ENCODE results near the gene MRAS.

Gene MRAS

DNA sequence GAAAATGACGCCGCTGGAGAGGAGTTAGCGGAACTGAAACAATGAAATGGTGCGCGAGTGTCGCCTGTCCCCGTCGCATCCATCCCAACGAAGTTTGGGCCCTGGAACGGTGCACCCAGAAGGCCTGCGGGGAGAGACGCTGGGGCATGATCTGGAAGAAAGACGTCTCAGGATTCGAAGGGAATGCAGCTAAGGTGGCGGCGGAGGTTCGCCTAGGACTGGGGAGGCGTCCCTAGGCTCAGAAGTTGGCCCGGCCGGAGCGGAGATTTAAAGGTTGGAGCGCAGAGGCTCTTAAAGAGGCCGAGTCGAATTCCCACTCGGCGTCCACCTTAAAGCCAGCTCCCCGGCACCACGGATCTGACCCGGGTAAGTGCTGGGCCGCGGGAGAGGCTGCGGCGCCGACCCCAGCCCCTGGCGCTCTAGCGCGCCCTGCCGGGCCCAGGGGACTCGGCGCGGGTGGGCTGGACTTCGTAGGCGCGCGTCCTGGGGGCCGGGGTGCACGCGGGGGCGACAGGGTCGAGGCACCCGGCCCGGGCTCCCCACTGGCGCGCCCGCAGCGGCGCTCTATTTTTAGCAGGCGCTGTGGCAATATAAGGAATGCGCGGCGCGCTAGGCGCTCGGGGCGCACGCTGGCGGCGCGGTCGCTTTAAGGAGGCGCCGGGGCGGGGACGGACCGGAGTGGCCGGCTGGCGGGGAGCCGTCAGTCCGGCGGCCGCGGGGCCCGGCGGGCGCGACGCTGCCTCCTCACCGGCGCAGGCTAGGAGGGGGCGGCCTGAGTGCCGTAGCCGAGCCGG is at the start of gene MRAS:
Gene MRAS, plus strand, starts transcription at position 620 of the 794 bp plus-strand sequence. CDS start 24,305 bp downstream, outside the sequence.
- peak; percentile 60 to 63 for DNase-seq
- no peak for TF ChIP-seq GATA1 (IDR thresholded peaks at IDR 0.05; ENCODE audit: low read depth, low read length)
- no peak for TF ChIP-seq POLR2A (IDR thresholded peaks at IDR 0.05; ENCODE audit: low read length)

DNA sequence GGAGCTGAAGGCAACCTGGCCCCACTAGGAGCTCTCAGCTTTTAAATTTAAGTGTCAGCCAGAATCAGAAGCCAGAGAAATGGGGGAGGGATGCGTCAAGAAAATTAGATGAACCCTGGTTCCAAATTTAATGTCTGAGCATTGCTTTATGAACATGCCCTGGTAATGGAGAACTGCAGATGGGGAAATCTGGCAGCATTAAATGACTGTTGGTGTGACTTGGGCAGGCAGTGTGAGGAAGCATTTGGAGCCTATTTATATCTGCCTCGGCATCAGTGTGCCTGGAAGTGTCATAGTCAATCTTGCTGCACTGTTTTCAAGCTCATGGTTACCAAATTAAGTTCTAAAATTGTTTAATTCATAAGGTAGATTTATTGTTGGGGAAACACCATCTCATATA is 47.7 kb upstream of the MRAS start:
- DNase-seq: no peak
- TF ChIP-seq GATA1 (IDR thresholded peaks at IDR 0.05; ENCODE audit: low read depth, low read length) (no peak), POLR2A (IDR thresholded peaks at IDR 0.05; ENCODE audit: low read length) (no peak)

DNA sequence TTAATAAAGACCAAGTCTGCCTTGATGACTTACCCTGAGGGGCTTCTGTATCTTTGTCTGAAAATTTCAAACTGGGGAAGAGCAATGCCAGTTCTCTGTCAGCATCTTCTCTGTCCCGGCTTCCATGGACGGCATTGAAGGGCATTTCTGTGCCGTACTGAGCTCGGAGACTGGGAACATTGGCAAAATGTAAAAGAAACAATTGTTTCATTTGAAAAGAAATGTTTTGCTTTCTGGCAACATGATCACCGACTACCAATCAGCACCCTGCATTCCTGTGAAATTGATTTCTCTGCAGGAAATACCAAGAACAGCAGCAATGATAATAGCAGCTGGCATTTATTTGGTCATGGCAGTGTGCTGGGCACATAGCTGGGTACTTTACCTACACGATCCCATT is 44.9 kb upstream of the MRAS start:
- no peak for TF ChIP-seq POLR2A (IDR thresholded peaks at IDR 0.05; ENCODE audit: low read length)
- no peak for TF ChIP-seq GATA1 (IDR thresholded peaks at IDR 0.05; ENCODE audit: low read depth, low read length)
- no peak for DNase-seq

DNA sequence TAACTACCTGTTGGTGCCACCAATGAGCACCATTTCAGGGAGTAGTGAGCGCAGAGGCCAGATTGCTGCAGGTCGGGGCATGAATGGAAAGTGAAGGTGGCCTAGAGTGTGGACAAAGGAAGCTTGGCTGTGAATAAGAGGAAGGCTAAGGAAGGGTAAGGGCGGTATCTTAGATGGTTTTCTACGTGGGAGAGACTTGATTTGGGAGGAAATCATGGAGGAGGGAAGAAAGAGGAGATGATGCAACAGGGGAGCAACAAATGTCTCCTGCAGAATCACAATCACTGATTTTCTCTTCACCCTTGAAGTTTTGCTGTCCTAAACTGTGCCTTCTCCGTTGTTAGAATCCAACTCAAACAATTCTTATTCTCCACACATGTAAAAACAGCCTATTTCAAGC is 40.5 kb upstream of the MRAS start:
- no peak for DNase-seq
- TF ChIP-seq POLR2A (IDR thresholded peaks at IDR 0.05; ENCODE audit: low read length) (no peak), GATA1 (IDR thresholded peaks at IDR 0.05; ENCODE audit: low read depth, low read length) (no peak)

DNA sequence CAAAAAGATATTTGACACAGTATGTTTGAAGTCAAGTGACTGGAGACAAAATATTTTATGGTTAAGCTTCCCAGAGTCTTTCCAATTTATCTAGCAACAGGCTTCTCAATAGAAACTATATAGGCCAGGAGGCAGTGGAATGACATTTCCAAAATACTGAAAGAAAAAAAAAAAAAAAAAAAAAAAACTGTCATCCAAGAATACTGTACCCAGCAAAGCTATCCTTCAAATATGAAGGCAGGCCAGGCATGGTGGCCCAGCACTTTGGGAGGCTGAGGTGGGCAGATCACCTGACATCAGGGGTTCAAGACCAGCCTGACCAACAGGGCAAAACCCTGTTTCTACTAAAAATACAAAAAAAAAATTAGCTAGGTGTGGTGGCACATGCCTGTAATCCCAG is 39.6 kb upstream of the MRAS start:
- DNase-seq: no peak
- TF ChIP-seq GATA1 (IDR thresholded peaks at IDR 0.05; ENCODE audit: low read depth, low read length) (no peak), POLR2A (IDR thresholded peaks at IDR 0.05; ENCODE audit: low read length) (no peak)

DNA sequence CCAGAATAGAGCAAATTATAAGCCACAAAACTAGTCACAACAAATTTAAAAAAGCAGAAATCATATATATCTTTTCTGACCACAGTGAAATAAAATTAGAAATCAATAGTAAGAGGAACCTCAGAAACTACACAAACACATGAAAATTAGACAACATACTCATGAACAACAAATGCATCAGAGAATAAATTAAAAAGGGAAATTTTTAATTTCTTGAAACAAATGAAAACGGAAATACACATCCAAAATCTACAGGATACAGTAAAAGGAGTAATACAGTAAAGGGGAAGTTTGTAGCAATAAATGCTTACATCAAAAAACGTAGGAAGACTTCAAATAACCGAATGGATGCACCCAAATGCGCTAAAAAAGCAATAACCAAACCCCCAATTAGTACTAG is 37.9 kb upstream of the MRAS start:
- DNase-seq: no peak

DNA sequence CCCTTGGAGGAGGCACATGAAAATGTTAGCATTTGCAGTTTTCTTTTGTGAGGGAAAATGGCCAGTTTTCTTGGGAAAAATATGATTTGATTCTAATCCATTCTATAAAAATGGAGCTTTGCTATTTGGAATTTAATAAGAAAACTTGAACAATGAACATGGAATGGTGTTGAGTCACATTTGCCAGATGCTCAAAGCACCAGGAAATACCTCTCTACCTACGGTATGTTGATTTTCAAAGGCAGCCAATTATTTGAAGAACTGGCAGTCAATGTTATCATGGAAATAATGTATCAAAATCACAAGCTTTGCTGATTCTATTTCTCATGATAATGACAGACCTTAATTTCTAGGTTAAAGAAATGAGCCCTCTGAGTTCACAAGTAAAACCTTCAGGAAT is 33.6 kb upstream of the MRAS start:
- TF ChIP-seq GATA1 (IDR thresholded peaks at IDR 0.05; ENCODE audit: low read depth, low read length): no peak
- no peak for TF ChIP-seq POLR2A (IDR thresholded peaks at IDR 0.05; ENCODE audit: low read length)
- DNase-seq: no peak

More for the DNA sequence above, 37.9 kb upstream of the MRAS start:
- TF ChIP-seq GATA1 (IDR thresholded peaks at IDR 0.05; ENCODE audit: low read depth, low read length) (no peak), POLR2A (IDR thresholded peaks at IDR 0.05; ENCODE audit: low read length) (no peak)

DNA sequence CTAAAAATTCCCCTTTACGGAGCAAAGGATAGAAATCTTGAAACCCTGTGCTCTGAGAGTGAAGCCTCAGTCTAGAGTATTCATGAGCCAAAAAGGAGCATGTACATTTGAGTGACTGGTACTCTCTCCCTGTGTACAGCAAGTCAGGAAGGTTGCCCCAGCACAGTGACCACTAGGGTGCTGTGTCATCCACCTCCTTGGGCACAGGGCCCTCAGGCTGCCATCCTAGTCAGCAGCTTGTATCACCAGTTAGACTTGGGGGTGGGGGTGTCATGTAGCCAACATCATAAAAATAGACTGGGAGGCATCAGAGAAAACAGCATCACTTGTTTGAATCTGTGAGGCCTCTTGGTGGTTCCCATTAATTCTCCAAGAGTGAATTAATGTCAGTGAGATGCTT is 30.7 kb upstream of the MRAS start:
- no peak for DNase-seq

DNA sequence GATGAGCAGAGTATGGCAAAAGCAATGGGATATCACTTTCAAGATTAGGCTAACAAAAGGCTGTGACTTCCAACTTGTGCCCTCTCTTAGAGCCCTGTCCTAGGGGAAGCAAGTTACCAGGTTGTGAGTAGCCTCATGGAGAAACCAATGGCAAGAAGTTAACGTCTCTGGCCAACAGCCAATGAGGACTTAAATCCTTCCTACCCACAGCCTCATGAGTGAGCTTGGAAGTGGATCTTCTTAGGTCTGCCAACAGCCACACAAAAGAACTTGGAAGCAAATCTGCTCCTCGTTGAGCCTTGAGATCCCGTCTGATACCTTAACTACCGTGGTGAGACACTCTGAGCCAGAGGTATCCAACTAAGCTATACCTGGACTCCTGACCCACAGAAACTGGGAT is 24.4 kb upstream of the MRAS start:
- TF ChIP-seq GATA1 (IDR thresholded peaks at IDR 0.05; ENCODE audit: low read depth, low read length) (no peak), POLR2A (IDR thresholded peaks at IDR 0.05; ENCODE audit: low read length) (no peak)

More for the DNA sequence above, 30.7 kb upstream of the MRAS start:
- TF ChIP-seq GATA1 (IDR thresholded peaks at IDR 0.05; ENCODE audit: low read depth, low read length) (no peak), POLR2A (IDR thresholded peaks at IDR 0.05; ENCODE audit: low read length) (no peak)

DNA sequence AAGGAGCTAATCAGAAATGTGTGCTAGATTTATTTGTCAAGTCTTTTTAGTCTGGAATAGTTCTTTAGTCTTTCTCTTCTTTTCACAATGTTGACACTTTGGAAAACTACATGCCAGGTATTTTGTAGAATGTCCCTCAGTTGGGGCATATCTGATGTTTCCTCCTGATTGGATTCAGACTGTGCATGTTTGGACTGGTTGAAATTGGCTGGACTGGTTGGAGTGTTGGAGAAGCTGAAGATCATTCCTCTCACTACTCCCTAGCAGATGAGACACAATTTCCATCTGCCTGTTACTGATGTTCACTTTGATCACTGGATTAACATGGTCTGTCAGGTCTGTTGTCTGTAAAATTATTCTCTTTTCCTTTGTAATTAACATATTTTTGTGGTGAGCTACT is 22.4 kb upstream of the MRAS start:
- DNase-seq: no peak
- TF ChIP-seq POLR2A (IDR thresholded peaks at IDR 0.05; ENCODE audit: low read length): no peak
- no peak for TF ChIP-seq GATA1 (IDR thresholded peaks at IDR 0.05; ENCODE audit: low read depth, low read length)

More for the DNA sequence above, 24.4 kb upstream of the MRAS start:
- DNase-seq: no peak

DNA sequence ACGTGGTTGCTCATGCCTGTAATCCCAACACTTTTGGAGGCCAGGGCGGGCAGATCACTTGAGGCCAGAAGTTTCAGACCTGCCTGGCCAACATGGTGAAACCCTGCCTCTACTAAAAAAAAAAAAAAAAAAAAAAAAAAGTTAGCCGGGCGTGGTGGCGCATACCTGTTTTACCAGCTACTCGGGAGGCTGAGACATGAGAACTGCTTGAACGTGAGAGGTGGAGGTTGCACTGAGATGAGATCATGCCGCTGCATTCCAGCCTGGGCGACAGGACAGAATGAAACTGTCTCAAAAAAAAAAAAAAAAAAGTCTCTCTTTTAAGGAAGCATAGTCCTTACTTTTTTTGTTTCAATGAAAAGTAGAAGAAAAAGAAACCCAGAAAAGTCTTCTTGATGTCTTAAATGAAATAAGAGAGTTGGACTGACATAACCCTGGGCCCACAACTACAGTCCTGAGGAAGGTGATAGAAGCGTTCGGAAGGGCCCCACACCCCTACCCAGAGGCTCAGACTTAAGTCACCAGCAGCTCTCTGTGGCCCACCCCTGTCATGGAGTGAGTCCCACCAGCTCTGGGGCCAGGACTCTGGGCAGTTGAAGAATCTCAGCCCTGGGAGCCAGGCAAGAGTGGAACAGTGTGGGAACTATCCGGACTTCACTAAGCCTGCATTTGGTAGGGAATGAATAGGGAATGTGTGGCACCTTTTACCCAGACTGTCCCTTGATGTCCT is 21.3 kb upstream of the MRAS start:
- TF ChIP-seq GATA1 (IDR thresholded peaks at IDR 0.05; ENCODE audit: low read depth, low read length) (no peak), POLR2A (IDR thresholded peaks at IDR 0.05; ENCODE audit: low read length) (no peak)
- DNase-seq: no peak

DNA sequence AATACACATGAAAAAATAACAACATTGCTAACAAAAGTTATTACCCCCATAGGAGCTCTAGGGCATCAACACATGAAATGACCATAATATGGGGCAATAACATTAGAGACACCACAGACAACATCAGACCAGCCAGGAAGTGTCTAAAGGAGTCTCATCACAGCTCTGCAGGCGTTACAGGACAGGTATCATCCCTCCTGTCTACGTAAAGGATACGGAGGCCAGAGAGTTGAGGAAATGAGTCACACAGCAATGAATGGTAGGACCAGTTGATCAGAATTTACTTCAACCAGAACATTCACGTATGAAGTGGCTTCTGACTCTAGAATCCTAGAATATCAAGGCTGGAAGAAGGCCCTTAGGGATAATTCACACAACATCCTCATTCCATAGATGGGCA is 20.5 kb upstream of the MRAS start:
- TF ChIP-seq GATA1 (IDR thresholded peaks at IDR 0.05; ENCODE audit: low read depth, low read length) (no peak), POLR2A (IDR thresholded peaks at IDR 0.05; ENCODE audit: low read length) (no peak)
- DNase-seq: no peak

DNA sequence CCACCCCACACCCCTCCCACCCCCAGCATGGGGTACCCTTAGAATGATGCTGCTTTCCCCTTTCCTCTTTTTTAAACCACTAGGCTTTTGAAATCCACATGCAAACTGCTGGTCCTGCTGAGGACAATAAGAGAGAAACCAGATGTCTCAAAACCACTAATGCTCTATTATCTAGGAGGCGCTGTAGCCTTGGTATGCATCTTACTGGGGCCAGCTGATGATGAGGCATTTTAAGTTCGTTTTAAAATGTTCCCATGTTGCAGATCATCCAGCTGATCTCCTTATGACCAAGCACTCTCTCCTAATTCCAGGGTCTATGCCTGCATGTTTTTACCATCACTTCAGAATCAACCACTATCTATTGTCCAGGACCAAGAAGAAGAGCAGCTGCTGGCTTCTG is 20.0 kb upstream of the MRAS start:
- TF ChIP-seq GATA1 (IDR thresholded peaks at IDR 0.05; ENCODE audit: low read depth, low read length) (no peak), POLR2A (IDR thresholded peaks at IDR 0.05; ENCODE audit: low read length) (no peak)
- peak; percentile 23 to 35 for DNase-seq

DNA sequence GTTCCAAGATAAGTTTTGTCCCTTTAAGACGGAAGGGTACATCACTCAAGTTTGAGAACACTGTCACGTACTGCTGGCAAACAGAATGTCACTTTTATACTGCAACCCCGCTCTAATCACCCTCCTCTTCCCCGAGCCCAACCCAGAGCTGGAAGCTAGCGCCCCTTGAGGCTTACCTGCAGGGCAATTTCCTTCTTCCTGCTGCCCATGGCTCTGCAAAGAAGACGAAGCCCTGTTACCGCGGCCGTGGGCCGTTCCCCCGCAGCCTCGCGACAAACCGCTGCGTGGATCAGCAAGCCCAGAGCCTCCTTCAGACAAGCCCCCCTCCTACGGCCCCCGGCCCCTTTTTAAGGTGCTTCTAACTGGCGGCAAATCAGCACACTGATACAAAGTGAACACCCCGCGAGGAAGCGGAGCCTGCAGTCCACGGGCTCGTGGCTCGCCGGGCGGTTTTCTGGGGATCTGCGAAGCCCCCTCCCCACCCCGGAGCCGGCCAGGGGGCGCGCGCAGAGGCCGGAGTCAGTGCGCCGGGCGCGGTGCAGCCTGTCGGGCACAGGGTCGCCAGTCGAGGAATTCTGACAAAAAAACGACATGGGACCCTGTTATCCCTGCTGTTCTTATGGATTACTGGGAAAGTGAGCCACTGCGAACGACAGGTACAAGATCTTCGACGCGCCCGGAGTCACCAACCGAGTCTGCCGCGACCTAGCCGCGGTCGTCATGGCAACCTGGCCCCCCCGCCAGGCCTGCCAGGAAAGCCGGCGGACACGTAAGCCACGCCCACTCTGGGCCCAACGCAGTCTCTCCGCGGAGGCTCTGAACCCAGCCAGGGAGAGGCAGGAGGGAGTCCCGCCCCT is 19.0 kb upstream of the MRAS start, which contains the start of gene NME9:
Gene NME9, minus strand, starts transcription at position 725 of the 857 bp plus-strand sequence. Its CDS starts 516 bp downstream, at position 209.
- DNase-seq: peak; percentile 90 to 91
- TF ChIP-seq GATA1 (IDR thresholded peaks at IDR 0.05; ENCODE audit: low read depth, low read length): no peak
- no peak for TF ChIP-seq POLR2A (IDR thresholded peaks at IDR 0.05; ENCODE audit: low read length)

Data from erythroblast (primary cell).